HepG2 (cell line): ENCODE results near the gene RPL23. TPM values are rescaled to one million over a fixed set of nuclear protein-coding genes. Genes with fewer than 3 reads are reported as not detected.

Experiments
- CC2D1A ChIP-seq: sonication (generic); formaldehyde crosslinking; IDR thresholded peaks from 2 replicates; pipeline ENCODE4 v1.8.1; 2023; ENCODE audit warnings: mild to moderate bottlenecking, missing genetic modification reagents
- CHCHD3 ChIP-seq: sonication (generic); formaldehyde crosslinking; IDR thresholded peaks from 2 replicates; pipeline ENCODE4 v1.8.0; 2022; ENCODE audit warnings: mild to moderate bottlenecking, missing genetic modification reagents, moderate library complexity
- FOSL2 ChIP-seq: sonication (generic); formaldehyde crosslinking; IDR thresholded peaks from 2 replicates; pipeline ENCODE4 v1.4.0; 2020; ENCODE audit warnings: missing genetic modification reagents
- GATAD2A ChIP-seq: IDR thresholded peaks from 2 replicates; pipeline ENCODE4 v1.6.1; 2016
- HNF4A ChIP-seq: sonication (generic); formaldehyde crosslinking; IDR thresholded peaks from 2 replicates; pipeline ENCODE4 v1.4.0; 2020; ENCODE audit warnings: missing genetic modification reagents
- IRF2 ChIP-seq: IDR thresholded peaks from 2 replicates; pipeline ENCODE4 v1.6.1; 2018; ENCODE audit warnings: missing genetic modification reagents, missing compliant biosample characterization
- LCORL ChIP-seq, 2 experiments: fragments of 450-650 bp in 1 of 2; sonication (generic) in 1 of 2; formaldehyde crosslinking in 1 of 2; IDR thresholded peaks; 2 replicates each; pipeline versions ENCODE4 v1.5.0 to v1.6.1; 2017 to 2020; ENCODE audit warnings: antibody characterized with exemption in 1 of 2, missing genetic modification reagents in 1 of 2
- MEIS1 ChIP-seq: sonication (generic); formaldehyde crosslinking; IDR thresholded peaks from 2 replicates; pipeline ENCODE4 v1.9.0; 2021; ENCODE audit warnings: mild to moderate bottlenecking, missing genetic modification reagents, moderate library complexity, borderline replicate concordance
- NCOA2 ChIP-seq: sonication (generic); formaldehyde crosslinking; IDR thresholded peaks from 2 replicates; pipeline ENCODE4 v1.8.0; 2022; ENCODE audit warnings: inconsistent platforms
- RXRA ChIP-seq: sonication (generic); formaldehyde crosslinking; IDR thresholded peaks from 2 replicates; pipeline ENCODE4 v1.5.1; 2020; ENCODE audit warnings: missing genetic modification reagents
- SAP130 ChIP-seq: IDR thresholded peaks from 2 replicates; pipeline ENCODE4 v1.6.1; 2016; ENCODE audit warnings: low read depth
- SOX5 ChIP-seq: IDR thresholded peaks from 2 replicates; pipeline ENCODE4 v1.6.1; 2016; ENCODE audit warnings: borderline replicate concordance
- SP2 ChIP-seq: sonication (generic); formaldehyde crosslinking; IDR thresholded peaks from 2 replicates; pipeline ENCODE4 v1.5.1; 2020; ENCODE audit warnings: mild to moderate bottlenecking, missing genetic modification reagents
- TEAD3 ChIP-seq: optimal IDR thresholded peaks from 2 replicates; pipeline ENCODE3; 2016; ENCODE audit warnings: borderline replicate concordance
- ZBTB3 ChIP-seq: sonication (generic); formaldehyde crosslinking; IDR thresholded peaks from 2 replicates; pipeline ENCODE4 v1.4.0; 2020; ENCODE audit warnings: low read depth, mild to moderate bottlenecking, moderate library complexity, missing genetic modification reagents, borderline replicate concordance
- ZNF180 ChIP-seq: sonication (generic); formaldehyde crosslinking; IDR thresholded peaks from 2 replicates; pipeline ENCODE4 v1.4.0; 2020; ENCODE audit warnings: low read depth, missing genetic modification reagents, borderline replicate concordance
- ZNF20 ChIP-seq: sonication (generic); formaldehyde crosslinking; IDR thresholded peaks from 2 replicates; pipeline ENCODE4 v1.4.0; 2020; ENCODE audit warnings: mild to moderate bottlenecking, moderate library complexity, missing genetic modification reagents
- ZNF275 ChIP-seq: sonication (generic); formaldehyde crosslinking; IDR thresholded peaks from 2 replicates; pipeline ENCODE4 v1.8.0; 2022; ENCODE audit warnings: missing genetic modification reagents, mild to moderate bottlenecking, inconsistent platforms, borderline replicate concordance
- ZNF281 ChIP-seq: sonication (generic); formaldehyde crosslinking; IDR thresholded peaks from 2 replicates; pipeline ENCODE4 v1.4.0; 2020; ENCODE audit warnings: missing genetic modification reagents, borderline replicate concordance
- ZNF350 ChIP-seq: sonication (generic); formaldehyde crosslinking; IDR thresholded peaks from 2 replicates; pipeline ENCODE4 v1.4.0; 2020; ENCODE audit warnings: mild to moderate bottlenecking, low read depth, missing genetic modification reagents, borderline replicate concordance
- ZNF503 ChIP-seq: sonication (generic); formaldehyde crosslinking; IDR thresholded peaks from 2 replicates; pipeline ENCODE4 v1.4.0; 2020; ENCODE audit warnings: missing genetic modification reagents
- ZNF543 ChIP-seq: sonication (generic); formaldehyde crosslinking; IDR thresholded peaks from 2 replicates; pipeline ENCODE4 v1.4.0; 2020; ENCODE audit warnings: mild to moderate bottlenecking, missing genetic modification reagents
- ZNF580 ChIP-seq: IDR thresholded peaks from 2 replicates; pipeline ENCODE4 v1.6.1; 2016; ENCODE audit warnings: low read depth, borderline replicate concordance
- ZNF768 ChIP-seq: sonication (generic); formaldehyde crosslinking; IDR thresholded peaks from 2 replicates; pipeline ENCODE4 v1.4.0; 2020; ENCODE audit warnings: missing genetic modification reagents
- ZSCAN22 ChIP-seq: sonication (generic); formaldehyde crosslinking; IDR thresholded peaks from 2 replicates; pipeline ENCODE4 v1.4.0; 2020; ENCODE audit warnings: mild to moderate bottlenecking, missing genetic modification reagents
- polyA plus RNA-seq, 8 experiments: library from polyadenylated mRNA; depleted of rRNA in 3 of 8; stranded (reverse) in 7 of 8; unstranded in 1 of 8; fragments of >200 nt; fragmentation: Illumina TruSeq in 4 of 8; extraction: Trizol in 4 of 8; gene quantifications; 2 replicates each; pipeline versions ENCODE4 v1.2.1 to v1.2.3, GENCODE V29; 2011 to 2016; ENCODE audit warnings: low read depth in 4 of 8, missing spikeins in 1 of 8, mixed read lengths in 1 of 8; ENCODE audit not compliant: insufficient read depth in 1 of 8
- total RNA-seq, 5 experiments: library from RNA; depleted of rRNA; stranded (reverse); fragments of >200 nt; fragmentation: Illumina TruSeq; extraction: Trizol; gene quantifications; 2 replicates each; pipeline ENCODE4 v1.2.3, GENCODE V29; 2016; ENCODE audit warnings: low read depth in 1 of 5

RPL23 gene
- total and polyA plus RNA-seq, 2 of the 13 experiments (the other 11 are each of a cell fraction or from before 2014, with no cell fraction given), result 2,790 to 4,860 TPM

DNA sequence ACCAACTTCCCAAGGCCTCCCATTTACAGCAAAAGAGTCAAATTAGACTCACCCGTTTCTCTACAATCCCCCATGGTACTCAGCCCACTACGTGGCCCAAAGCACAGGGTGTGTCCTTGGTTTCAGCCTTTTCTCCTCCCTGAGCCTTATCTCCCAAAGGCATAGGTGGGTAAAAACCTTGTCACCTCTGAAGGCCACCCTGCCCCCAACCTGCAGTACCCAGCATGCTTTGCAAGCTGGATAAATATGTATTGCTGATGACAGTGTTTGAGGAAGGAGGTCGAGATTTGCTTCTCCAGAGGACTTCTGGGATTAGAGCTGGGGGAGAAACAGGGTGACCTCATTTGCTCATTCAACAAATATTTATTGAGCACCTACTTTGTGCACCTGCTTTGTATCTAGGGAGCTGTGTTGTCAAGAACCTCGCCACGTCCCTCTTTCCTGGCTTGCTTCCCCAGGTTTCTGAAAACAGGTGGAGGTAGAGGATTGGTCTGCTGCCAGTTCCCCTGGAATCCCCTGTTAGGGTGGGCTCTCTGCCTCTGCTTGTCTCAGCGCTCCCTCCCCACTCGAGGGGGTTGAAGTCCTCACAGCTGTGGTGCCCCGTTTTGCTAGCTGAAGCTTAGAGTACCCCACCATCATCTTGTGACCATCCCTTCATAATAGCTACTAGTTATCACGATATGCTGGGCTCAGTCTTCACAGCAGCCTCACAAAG is 19.3 kb upstream of the RPL23 start (continued):
- TF ChIP-seq ZBTB3 (CRISPR knock-in tag), result 0 out of 2 replicates have a peak, but pooled peaks have one; percentile 5
- no peak for TF ChIP-seq LCORL (IDR thresholded peaks at IDR 0.05)
- peak; percentile 57; the same call in 1 of the 2 replicates for TF ChIP-seq LCORL (CRISPR knock-in tag; IDR thresholded peaks at IDR 0.05)
- 0 out of 2 replicates have a peak, but pooled peaks have one; percentile 66 for TF ChIP-seq CC2D1A (CRISPR knock-in tag)
- TF ChIP-seq ZNF281 (CRISPR knock-in tag), result peak; percentile 97
- peak; percentile 85 for TF ChIP-seq GATAD2A (CRISPR knock-in tag)
- TF ChIP-seq SAP130, result peak; percentile 64
- no peak for TF ChIP-seq ZNF275 (CRISPR knock-in tag)
- peak; percentile 87 for TF ChIP-seq FOSL2 (CRISPR knock-in tag)
- peak; percentile 65 for TF ChIP-seq HNF4A (CRISPR knock-in tag)
- TF ChIP-seq CHCHD3 (CRISPR knock-in tag), result no peak
- no peak for TF ChIP-seq SP2
- peak; percentile 55 for TF ChIP-seq IRF2
- TF ChIP-seq ZNF580, result 0 out of 2 replicates have a peak, but pooled peaks have one; percentile 28
- no peak for TF ChIP-seq ZNF768
- peak; percentile 80 for TF ChIP-seq NCOA2
- TF ChIP-seq ZNF20 (CRISPR knock-in tag), result no peak
- TF ChIP-seq RXRA (CRISPR knock-in tag), result no peak; the same call in 1 of the 2 replicates
- no peak for TF ChIP-seq ZNF543
- no peak for TF ChIP-seq TEAD3 (CRISPR knock-in tag)
- peak; percentile 53; the same call in 1 of the 2 replicates for TF ChIP-seq ZNF503 (CRISPR knock-in tag)
- no peak; the same call in 1 of the 2 replicates for TF ChIP-seq ZNF350 (CRISPR knock-in tag)
- TF ChIP-seq MEIS1, result no peak
- no peak for TF ChIP-seq SOX5 (CRISPR knock-in tag)
- no peak for TF ChIP-seq ZNF180 (CRISPR knock-in tag)
- TF ChIP-seq ZSCAN22, result no peak
